ENCODE results near the gene ALPK3.

Gene ALPK3

GRCh38 chr15:84811828-84812227 lies 5.3 kb upstream of the ALPK3 start:
- POLR2A ChIA-PET = no interaction called here
- no peak for DNase-seq (ENCODE audit: extremely low spot score)
- TF ChIP-seq, protein P1, sequence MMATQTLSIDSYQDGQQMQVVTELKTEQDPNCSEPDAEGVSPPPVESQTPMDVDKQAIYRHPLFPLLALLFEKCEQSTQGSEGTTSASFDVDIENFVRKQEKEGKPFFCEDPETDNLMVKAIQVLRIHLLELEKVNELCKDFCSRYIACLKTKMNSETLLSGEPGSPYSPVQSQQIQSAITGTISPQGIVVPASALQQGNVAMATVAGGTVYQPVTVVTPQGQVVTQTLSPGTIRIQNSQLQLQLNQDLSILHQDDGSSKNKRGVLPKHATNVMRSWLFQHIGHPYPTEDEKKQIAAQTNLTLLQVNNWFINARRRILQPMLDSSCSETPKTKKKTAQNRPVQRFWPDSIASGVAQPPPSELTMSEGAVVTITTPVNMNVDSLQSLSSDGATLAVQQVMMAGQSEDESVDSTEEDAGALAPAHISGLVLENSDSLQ (IDR thresholded peaks at IDR 0.05) = no peak
- TF ChIP-seq CTBP1 (IDR thresholded peaks at IDR 0.05; ENCODE audit: borderline replicate concordance) (no peak), ARNT (IDR thresholded peaks at IDR 0.05) (no peak), SUZ12 (IDR thresholded peaks at IDR 0.05) (no peak), NFRKB (IDR thresholded peaks at IDR 0.05) (no peak), L3MBTL2 (conservative IDR thresholded peaks at IDR 0.05) (no peak)
- CTCF ChIA-PET = interaction anchor here (0.6 kb wide), 2 partner anchors 75 to 178 kb away, joined by 3 to 4 read pairs; no protein-coding TSS in a partner anchor

- ChIA-PET CTCF (no interaction called here), POLR2A (no interaction called here)
- DNase-seq (ENCODE audit: extremely low spot score) = no peak
- TF ChIP-seq ARNT (IDR thresholded peaks at IDR 0.05) = no peak
- TF ChIP-seq NFRKB (IDR thresholded peaks at IDR 0.05) = no peak
- TF ChIP-seq SUZ12 (IDR thresholded peaks at IDR 0.05) = no peak
- TF ChIP-seq, protein P1 (IDR thresholded peaks at IDR 0.05) = no peak
- no peak for TF ChIP-seq CTBP1 (IDR thresholded peaks at IDR 0.05; ENCODE audit: borderline replicate concordance)
- no peak for TF ChIP-seq HDGF (IDR thresholded peaks at IDR 0.05; ENCODE audit: borderline replicate concordance)
- no peak for TF ChIP-seq SP1 (IDR thresholded peaks at IDR 0.05)
- no peak for TF ChIP-seq ZNF384 (IDR thresholded peaks at IDR 0.05)
- no peak for TF ChIP-seq FOXM1 (IDR thresholded peaks at IDR 0.05; ENCODE audit: borderline replicate concordance)
- no peak for TF ChIP-seq FOXK2 (IDR thresholded peaks at IDR 0.05)
- TF ChIP-seq FOXA1 (IDR thresholded peaks at IDR 0.05) = no peak
- TF ChIP-seq ELF4 (IDR thresholded peaks at IDR 0.05) = no peak
- TF ChIP-seq LEF1 (IDR thresholded peaks at IDR 0.05; ENCODE audit: borderline replicate concordance) = no peak
- TF ChIP-seq BHLHE40 (IDR thresholded peaks at IDR 0.05; ENCODE audit: borderline replicate concordance) = no peak
- TF ChIP-seq L3MBTL2 (conservative IDR thresholded peaks at IDR 0.05) = no peak
- no peak for TF ChIP-seq TARDBP (IDR thresholded peaks at IDR 0.05)
Measured at GRCh38 chr15:84812842-84813241, 4.3 kb upstream of the ALPK3 start.

GRCh38 chr15:84813435-84813834 lies 3.7 kb upstream of the ALPK3 start:
- POLR2A ChIA-PET = no interaction called here
- no peak for TF ChIP-seq ARNT (IDR thresholded peaks at IDR 0.05)
- no peak for TF ChIP-seq ELF4 (IDR thresholded peaks at IDR 0.05)
- no peak for TF ChIP-seq FOXK2 (IDR thresholded peaks at IDR 0.05)
- no peak for TF ChIP-seq LEF1 (IDR thresholded peaks at IDR 0.05; ENCODE audit: borderline replicate concordance)
- TF ChIP-seq CTBP1 (IDR thresholded peaks at IDR 0.05; ENCODE audit: borderline replicate concordance) = no peak
- TF ChIP-seq NFRKB (IDR thresholded peaks at IDR 0.05) = no peak
- TF ChIP-seq HDGF (IDR thresholded peaks at IDR 0.05; ENCODE audit: borderline replicate concordance) = no peak
- TF ChIP-seq SUZ12 (IDR thresholded peaks at IDR 0.05) = no peak
- no peak for TF ChIP-seq L3MBTL2 (conservative IDR thresholded peaks at IDR 0.05)
- DNase-seq (ENCODE audit: extremely low spot score) = no peak
- CTCF ChIA-PET = no interaction called here

DNA sequence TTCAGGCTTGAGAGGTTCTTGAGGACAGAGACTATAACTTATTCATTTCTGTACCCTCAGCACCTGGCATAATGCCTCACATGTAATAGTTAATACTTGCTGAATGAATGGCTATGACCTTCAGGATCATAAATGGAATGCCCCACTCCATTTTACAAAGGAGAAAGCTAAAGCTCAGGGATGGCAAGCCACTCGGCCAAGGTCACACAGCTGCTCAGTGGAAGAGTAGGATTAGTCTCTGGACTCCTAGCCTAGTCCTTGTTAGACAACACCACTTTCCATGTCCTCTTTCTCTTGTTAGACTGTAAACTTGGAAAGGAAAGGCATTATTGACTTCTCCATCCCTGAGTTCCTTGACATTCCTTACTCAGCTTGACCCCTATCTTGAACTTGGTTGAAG lies 3.2 kb upstream of the ALPK3 start:
- TF ChIP-seq CTBP1 (IDR thresholded peaks at IDR 0.05; ENCODE audit: borderline replicate concordance) (no peak), BHLHE40 (IDR thresholded peaks at IDR 0.05; ENCODE audit: borderline replicate concordance) (no peak), FOXM1 (IDR thresholded peaks at IDR 0.05; ENCODE audit: borderline replicate concordance) (no peak), NFRKB (IDR thresholded peaks at IDR 0.05) (no peak), ZNF384 (IDR thresholded peaks at IDR 0.05) (no peak), SP1 (IDR thresholded peaks at IDR 0.05) (no peak), LEF1 (IDR thresholded peaks at IDR 0.05; ENCODE audit: borderline replicate concordance) (no peak), FOXK2 (IDR thresholded peaks at IDR 0.05) (no peak), FOXA1 (IDR thresholded peaks at IDR 0.05) (no peak), ARNT (IDR thresholded peaks at IDR 0.05) (no peak), SUZ12 (IDR thresholded peaks at IDR 0.05) (no peak), HDGF (IDR thresholded peaks at IDR 0.05; ENCODE audit: borderline replicate concordance) (no peak)
- TF ChIP-seq, protein P1 (IDR thresholded peaks at IDR 0.05) = no peak
- DNase-seq (ENCODE audit: extremely low spot score) = no peak
- ChIA-PET POLR2A (no interaction called here), CTCF (no interaction called here)

DNA sequence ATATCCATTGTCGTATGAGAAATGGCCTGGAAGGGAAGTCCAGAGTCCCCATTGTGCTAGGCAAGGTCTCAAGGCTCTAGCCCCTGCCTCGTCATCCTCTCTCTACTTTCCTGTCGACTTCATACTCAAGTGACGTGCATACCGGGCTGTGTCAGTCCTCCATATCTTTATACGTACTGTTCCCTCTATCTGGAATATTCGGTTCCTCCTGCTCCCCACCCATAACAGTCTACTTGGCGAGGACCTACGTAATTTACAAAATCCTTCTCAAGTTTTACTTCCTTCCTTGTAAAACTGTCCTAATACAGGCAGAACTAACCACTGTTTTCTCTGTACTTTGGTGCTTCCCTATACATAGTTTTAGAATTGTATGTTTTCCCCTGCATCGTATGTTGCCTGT lies 2.2 kb upstream of the ALPK3 start:
- POLR2A ChIA-PET = no interaction called here
- CTCF ChIA-PET = no interaction called here
- TF ChIP-seq ZNF384 (IDR thresholded peaks at IDR 0.05) = no peak
- TF ChIP-seq TARDBP (IDR thresholded peaks at IDR 0.05) = no peak
- TF ChIP-seq FOXK2 (IDR thresholded peaks at IDR 0.05) = no peak
- TF ChIP-seq L3MBTL2 (conservative IDR thresholded peaks at IDR 0.05) = no peak
- no peak for TF ChIP-seq FOXM1 (IDR thresholded peaks at IDR 0.05; ENCODE audit: borderline replicate concordance)
- no peak for TF ChIP-seq HDGF (IDR thresholded peaks at IDR 0.05; ENCODE audit: borderline replicate concordance)
- TF ChIP-seq BHLHE40 (IDR thresholded peaks at IDR 0.05; ENCODE audit: borderline replicate concordance) = no peak
- TF ChIP-seq LEF1 (IDR thresholded peaks at IDR 0.05; ENCODE audit: borderline replicate concordance) = no peak
- TF ChIP-seq ARNT (IDR thresholded peaks at IDR 0.05) = no peak
- TF ChIP-seq SP1 (IDR thresholded peaks at IDR 0.05) = no peak
- no peak for TF ChIP-seq ELF4 (IDR thresholded peaks at IDR 0.05)
- no peak for TF ChIP-seq FOXA1 (IDR thresholded peaks at IDR 0.05)
- no peak for TF ChIP-seq CTBP1 (IDR thresholded peaks at IDR 0.05; ENCODE audit: borderline replicate concordance)
- TF ChIP-seq, protein P1 (IDR thresholded peaks at IDR 0.05) = no peak
- no peak for TF ChIP-seq SUZ12 (IDR thresholded peaks at IDR 0.05)
- no peak for TF ChIP-seq NFRKB (IDR thresholded peaks at IDR 0.05)
- DNase-seq (ENCODE audit: extremely low spot score) = no peak
